NCI-H524 treated with DMSO at 0.1 percent for 48 hours (cell line): ENCODE measurements around the gene WASF3.
"Not testable (repeated sequence)": the region's sequence is repeated elsewhere in the genome, so short reads cannot be mapped to it uniquely, and the experiment has no call there.

ENCODE experiments used
- DNase-seq: peaks from one replicate; lab custom pipeline; 2025; lab: John Stamatoyannopoulos, UW

Gene WASF3

GRCh38 chr13:26629260-26629825, 71.9 kb downstream of the WASF3 start:
- no peak for DNase-seq

GRCh38 chr13:26635634-26636033, 78.2 kb downstream of the WASF3 start:
- not testable (repeated sequence) for DNase-seq

- not testable (repeated sequence) for DNase-seq
These were observed 78.6 kb downstream of the WASF3 start for GRCh38 chr13:26636073-26636472.

- DNase-seq: no peak
These were observed 89.1 kb downstream of the WASF3 start for GRCh38 chr13:26646603-26647002.

- no peak for DNase-seq
These were observed 93.8 kb downstream of the WASF3 start for GRCh38 chr13:26651234-26651633.

- no peak for DNase-seq
These were observed 95.8 kb downstream of the WASF3 start for GRCh38 chr13:26653310-26653709.

- no peak for DNase-seq
These were observed 96.4 kb downstream of the WASF3 start for GRCh38 chr13:26653842-26654241.

GRCh38 chr13:26656919-26657318, 99.4 kb downstream of the WASF3 start:
- no peak for DNase-seq

- DNase-seq: no peak
These were observed 101.2 kb downstream of the WASF3 start for GRCh38 chr13:26658448-26659385.

- no peak for DNase-seq
These were observed 102.7 kb downstream of the WASF3 start for GRCh38 chr13:26660185-26660584.

GRCh38 chr13:26660766-26661165, 103.3 kb downstream of the WASF3 start:
- DNase-seq: no peak

- no peak for DNase-seq
These were observed 106.3 kb downstream of the WASF3 start for GRCh38 chr13:26663791-26664190.

- DNase-seq: no peak
These were observed 106.8 kb downstream of the WASF3 start for GRCh38 chr13:26664286-26664685.

- no peak for DNase-seq
These were observed 107.4 kb downstream of the WASF3 start for GRCh38 chr13:26664876-26665275.

GRCh38 chr13:26668357-26669146, 111.1 kb downstream of the WASF3 start:
- no peak for DNase-seq

GRCh38 chr13:26673890-26674289, 116.4 kb downstream of the WASF3 start:
- no peak for DNase-seq

- no peak for DNase-seq
These were observed 119.7 kb downstream of the WASF3 start for GRCh38 chr13:26677156-26677555.

- DNase-seq: no peak
These were observed 120.8 kb downstream of the WASF3 start for GRCh38 chr13:26678330-26678729.

- DNase-seq: no peak
These were observed 121.3 kb downstream of the WASF3 start for GRCh38 chr13:26678796-26679195.

- no peak for DNase-seq
These were observed 122.1 kb downstream of the WASF3 start for GRCh38 chr13:26679411-26680122.

GRCh38 chr13:26680123-26680450, 122.6 kb downstream of the WASF3 start:
- DNase-seq: peak; percentile 74

GRCh38 chr13:26680572-26680971, 123.1 kb downstream of the WASF3 start:
- DNase-seq: no peak
